ENCODE data around the gene TFE3.

TFE3 gene

DNA sequence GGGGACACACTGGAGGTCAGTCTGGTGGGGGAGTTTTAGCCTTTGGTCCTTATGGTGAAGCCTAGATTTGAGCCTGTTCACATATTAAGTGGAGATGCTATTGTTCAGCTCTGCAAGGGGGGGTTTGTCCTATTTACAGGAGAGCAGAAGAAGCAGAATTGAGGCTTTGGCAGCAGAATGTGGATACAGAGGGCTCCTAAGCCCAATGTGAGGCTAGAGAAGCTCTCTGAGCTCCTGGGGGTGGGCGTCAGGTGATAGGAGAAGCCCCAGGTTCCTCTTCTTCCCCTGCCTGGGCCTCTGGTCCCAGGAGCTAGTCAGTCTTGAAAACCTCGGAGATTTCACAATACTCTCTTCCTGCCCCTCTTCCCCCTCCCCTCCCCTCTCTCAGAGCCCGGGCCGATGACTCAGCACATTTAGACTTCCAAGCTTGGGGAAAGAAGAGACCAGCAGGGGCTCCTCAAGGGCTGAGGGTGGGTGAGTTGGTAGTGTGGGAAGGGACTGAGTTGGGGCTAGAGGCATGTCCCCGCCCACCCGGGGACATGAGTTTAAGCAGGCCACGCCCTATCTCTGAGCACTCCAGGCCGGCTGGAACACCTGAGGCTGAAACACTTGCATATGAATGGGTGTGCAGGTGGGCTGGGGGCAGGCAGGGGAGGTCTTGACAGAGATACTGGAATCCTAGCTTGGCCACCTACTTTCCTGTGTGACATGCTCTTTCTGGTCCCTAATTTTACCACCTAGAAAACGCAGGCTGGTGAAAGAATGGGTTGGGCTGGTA lies 3.4 kb downstream of the TFE3 start:
- Histone ChIP-seq H3K9me3 (ENCODE audit: control insufficient read depth, low read length) (no peaks in the 10 kb centered on the region), H2AK5ac (ENCODE audit: low read length, severe bottlenecking) (peak overlapping the region; percentile 96), H3K4me3 (ENCODE audit: insufficient read depth in 1 of 2, low read depth in 1 of 2, low read length in 2 of 2) (peak overlapping the region in 1 of 2 experiments; percentile 87), H3K27ac (ENCODE audit: low read length, poor library complexity, severe bottlenecking) (peak overlapping the region; percentile 88), H4K91ac (ENCODE audit: low read length) (peak overlapping the region; percentile 61), H3K4ac (ENCODE audit: low read depth in 1 of 2, low read length in 2 of 2) (peak overlapping the region; percentile 87 to 91), H3K27me3 (ENCODE audit: control insufficient read depth in 1 of 2, insufficient read depth in 1 of 2, low read length in 2 of 2) (peaks cover 0 to 4% of the 10 kb centered on the region in 2 experiments), H3K14ac (ENCODE audit: low read length in 2 of 2) (peak overlapping the region in 1 of 2 experiments; percentile 93), H3K36me3 (ENCODE audit: control insufficient read depth in 1 of 2, insufficient read depth in 2 of 2, low read depth in 1 of 2, low read length in 2 of 2) (peaks cover 23 to 32% of the 10 kb centered on the region in 2 experiments), H4K8ac (ENCODE audit: low read length) (peak overlapping the region; percentile 97), H2BK5ac (ENCODE audit: low read depth, low read length, poor library complexity, severe bottlenecking) (peak overlapping the region; percentile 44), H2BK12ac (ENCODE audit: low read length in 2 of 2) (peak overlapping the region; percentile 98), H2BK15ac (ENCODE audit: low read depth, poor library complexity, severe bottlenecking) (no peak overlapping the region), H3K4me2 (ENCODE audit: low read length, poor library complexity, severe bottlenecking) (peak overlapping the region; percentile 75), H3K4me1 (ENCODE audit: control insufficient read depth, insufficient read depth, low read depth, low read length) (peaks cover 10% of the 10 kb centered on the region), H3K79me1 (replicated peaks; ENCODE audit: low read length, poor library complexity, severe bottlenecking) (no peaks in the 10 kb centered on the region), H3K23ac (ENCODE audit: low read length in 2 of 2) (no peak overlapping the region), H3K9ac (ENCODE audit: low read length) (peak overlapping the region; percentile 93), H2AFZ (ENCODE audit: low read depth, low read length) (no peak overlapping the region), H3K18ac (ENCODE audit: low read depth in 1 of 2, low read length in 2 of 2) (peak overlapping the region; percentile 91 to 98), H2BK120ac (ENCODE audit: low read depth, low read length) (peak overlapping the region; percentile 89)
- 0% methylated on average over 3 of the region's 9 CpGs for WGBS
- DNase-seq = peak; percentile 97

DNA sequence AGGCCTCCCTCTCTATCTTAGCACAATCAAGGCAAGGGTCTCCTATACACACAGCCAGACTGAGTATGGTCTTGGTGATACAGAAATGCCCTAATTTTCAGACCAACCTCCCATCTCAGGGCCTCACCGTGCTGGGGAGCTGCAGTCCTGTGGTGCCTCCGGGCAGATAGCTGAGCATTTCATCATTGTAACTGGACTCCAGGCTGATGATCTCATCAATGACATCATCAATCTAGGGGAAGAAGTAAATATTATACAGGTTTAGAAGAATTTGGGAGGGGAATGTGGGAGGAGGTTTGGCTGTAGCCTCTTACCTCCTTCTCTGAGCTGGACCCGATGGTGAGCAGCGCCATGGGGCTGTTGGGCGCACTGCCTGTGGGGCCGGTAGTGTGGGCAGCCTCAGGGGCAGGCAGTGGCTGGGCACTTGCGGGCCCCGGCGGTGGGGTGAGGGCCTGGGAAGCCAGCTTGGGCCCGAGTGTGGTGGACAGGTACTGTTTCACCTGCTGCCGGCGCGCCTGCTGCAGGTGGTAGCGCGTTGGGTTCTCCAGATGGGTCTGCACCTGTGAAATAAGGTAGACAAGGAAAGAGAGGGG lies 5.2 kb downstream of the TFE3 start:
- no peak overlapping the region for H3K4me3 ChIP-seq (ENCODE audit: insufficient read depth in 1 of 2, low read depth in 1 of 2, low read length in 2 of 2)
- H3K18ac ChIP-seq (ENCODE audit: low read depth in 1 of 2, low read length in 2 of 2) = no peak overlapping the region
- peak; percentile 60 for DNase-seq
- H3K27me3 ChIP-seq (ENCODE audit: control insufficient read depth in 1 of 2, insufficient read depth in 1 of 2, low read length in 2 of 2) = peaks cover 0 to 4% of the 10 kb centered on the region in 2 experiments
- no peak overlapping the region for H2BK15ac ChIP-seq (ENCODE audit: low read depth, poor library complexity, severe bottlenecking)
- H4K8ac ChIP-seq (ENCODE audit: low read length) = no peak overlapping the region
- H3K23ac ChIP-seq (ENCODE audit: low read length in 2 of 2) = no peak overlapping the region
- peaks cover 16% of the 10 kb centered on the region for H3K4me1 ChIP-seq (ENCODE audit: control insufficient read depth, insufficient read depth, low read depth, low read length)
- H2BK12ac ChIP-seq (ENCODE audit: low read length in 2 of 2) = no peak overlapping the region
- H2BK5ac ChIP-seq (ENCODE audit: low read depth, low read length, poor library complexity, severe bottlenecking) = no peak overlapping the region
- no peak overlapping the region for H2AK5ac ChIP-seq (ENCODE audit: low read length, severe bottlenecking)
- H3K14ac ChIP-seq (ENCODE audit: low read length in 2 of 2) = no peak overlapping the region
- peak overlapping the region; percentile 93 for H3K9ac ChIP-seq (ENCODE audit: low read length)
- no peak overlapping the region for H3K4me2 ChIP-seq (ENCODE audit: low read length, poor library complexity, severe bottlenecking)
- H2BK120ac ChIP-seq (ENCODE audit: low read depth, low read length) = no peak overlapping the region
- peak overlapping the region; percentile 35 for H3K27ac ChIP-seq (ENCODE audit: low read length, poor library complexity, severe bottlenecking)
- peaks cover 6% of the 10 kb centered on the region for H3K79me1 ChIP-seq (replicated peaks; ENCODE audit: low read length, poor library complexity, severe bottlenecking)
- H3K4ac ChIP-seq (ENCODE audit: low read depth in 1 of 2, low read length in 2 of 2) = no peak overlapping the region
- H3K36me3 ChIP-seq (ENCODE audit: control insufficient read depth in 1 of 2, insufficient read depth in 2 of 2, low read depth in 1 of 2, low read length in 2 of 2) = peaks cover 38 to 50% of the 10 kb centered on the region in 2 experiments
- no peak overlapping the region for H2AFZ ChIP-seq (ENCODE audit: low read depth, low read length)
- H4K91ac ChIP-seq (ENCODE audit: low read length) = no peak overlapping the region
- 98% methylated on average over 10 of the region's 15 CpGs for WGBS
- no peaks in the 10 kb centered on the region for H3K9me3 ChIP-seq (ENCODE audit: control insufficient read depth, low read length)

- Histone ChIP-seq H3K18ac (ENCODE audit: low read depth in 1 of 2, low read length in 2 of 2) (no peak overlapping the region), H2BK5ac (ENCODE audit: low read depth, low read length, poor library complexity, severe bottlenecking) (no peak overlapping the region), H3K36me3 (ENCODE audit: control insufficient read depth in 1 of 2, insufficient read depth in 2 of 2, low read depth in 1 of 2, low read length in 2 of 2) (peaks cover 45 to 60% of the 10 kb centered on the region in 2 experiments), H3K4me3 (ENCODE audit: insufficient read depth in 1 of 2, low read depth in 1 of 2, low read length in 2 of 2) (no peak overlapping the region), H3K4me2 (ENCODE audit: low read length, poor library complexity, severe bottlenecking) (no peak overlapping the region), H3K27me3 (ENCODE audit: control insufficient read depth in 1 of 2, insufficient read depth in 1 of 2, low read length in 2 of 2) (no peaks in the 10 kb centered on the region), H2BK120ac (ENCODE audit: low read depth, low read length) (no peak overlapping the region), H3K23ac (ENCODE audit: low read length in 2 of 2) (no peak overlapping the region), H4K91ac (ENCODE audit: low read length) (no peak overlapping the region), H3K27ac (ENCODE audit: low read length, poor library complexity, severe bottlenecking) (no peak overlapping the region), H4K8ac (ENCODE audit: low read length) (no peak overlapping the region), H2AFZ (ENCODE audit: low read depth, low read length) (no peak overlapping the region), H3K4me1 (ENCODE audit: control insufficient read depth, insufficient read depth, low read depth, low read length) (peaks cover 7% of the 10 kb centered on the region), H3K9me3 (ENCODE audit: control insufficient read depth, low read length) (no peaks in the 10 kb centered on the region), H2AK5ac (ENCODE audit: low read length, severe bottlenecking) (no peak overlapping the region), H3K4ac (ENCODE audit: low read depth in 1 of 2, low read length in 2 of 2) (no peak overlapping the region), H2BK15ac (ENCODE audit: low read depth, poor library complexity, severe bottlenecking) (no peak overlapping the region), H3K14ac (ENCODE audit: low read length in 2 of 2) (no peak overlapping the region), H3K9ac (ENCODE audit: low read length) (no peak overlapping the region), H3K79me1 (replicated peaks; ENCODE audit: low read length, poor library complexity, severe bottlenecking) (peaks cover 9% of the 10 kb centered on the region), H2BK12ac (ENCODE audit: low read length in 2 of 2) (no peak overlapping the region)
- WGBS = 100% methylated on average over 6 of the region's 6 CpGs
- DNase-seq = no peak
Observed at GRCh38 chrX:49030283-49030682, 12.9 kb downstream of the TFE3 start.

GRCh38 chrX:49029876-49030275 lies 13.3 kb downstream of the TFE3 start:
- Histone ChIP-seq H2AFZ (ENCODE audit: low read depth, low read length) (no peak overlapping the region), H3K36me3 (ENCODE audit: control insufficient read depth in 1 of 2, insufficient read depth in 2 of 2, low read depth in 1 of 2, low read length in 2 of 2) (peaks cover 45 to 60% of the 10 kb centered on the region in 2 experiments), H2BK12ac (ENCODE audit: low read length in 2 of 2) (no peak overlapping the region), H2BK5ac (ENCODE audit: low read depth, low read length, poor library complexity, severe bottlenecking) (no peak overlapping the region), H3K4me2 (ENCODE audit: low read length, poor library complexity, severe bottlenecking) (no peak overlapping the region), H3K79me1 (replicated peaks; ENCODE audit: low read length, poor library complexity, severe bottlenecking) (peaks cover 9% of the 10 kb centered on the region), H3K4me1 (ENCODE audit: control insufficient read depth, insufficient read depth, low read depth, low read length) (peaks cover 7% of the 10 kb centered on the region), H4K8ac (ENCODE audit: low read length) (no peak overlapping the region), H3K23ac (ENCODE audit: low read length in 2 of 2) (no peak overlapping the region), H3K18ac (ENCODE audit: low read depth in 1 of 2, low read length in 2 of 2) (no peak overlapping the region), H3K9me3 (ENCODE audit: control insufficient read depth, low read length) (no peaks in the 10 kb centered on the region), H3K14ac (ENCODE audit: low read length in 2 of 2) (no peak overlapping the region), H4K91ac (ENCODE audit: low read length) (no peak overlapping the region), H3K4me3 (ENCODE audit: insufficient read depth in 1 of 2, low read depth in 1 of 2, low read length in 2 of 2) (no peak overlapping the region), H3K27me3 (ENCODE audit: control insufficient read depth in 1 of 2, insufficient read depth in 1 of 2, low read length in 2 of 2) (no peaks in the 10 kb centered on the region), H2AK5ac (ENCODE audit: low read length, severe bottlenecking) (no peak overlapping the region), H3K4ac (ENCODE audit: low read depth in 1 of 2, low read length in 2 of 2) (no peak overlapping the region), H3K27ac (ENCODE audit: low read length, poor library complexity, severe bottlenecking) (no peak overlapping the region), H2BK15ac (ENCODE audit: low read depth, poor library complexity, severe bottlenecking) (no peak overlapping the region), H3K9ac (ENCODE audit: low read length) (no peak overlapping the region), H2BK120ac (ENCODE audit: low read depth, low read length) (no peak overlapping the region)
- 100% methylated on average over 2 of the region's 6 CpGs for WGBS
- no peak for DNase-seq

All from mesenchymal stem cell (in vitro differentiated cells and primary cell).